Measurements from ENCODE around the gene KMT5B.
A peak's percentile ranks its signal among the peaks of the same experiment; 100 is the strongest.

The KMT5B gene

DNA sequence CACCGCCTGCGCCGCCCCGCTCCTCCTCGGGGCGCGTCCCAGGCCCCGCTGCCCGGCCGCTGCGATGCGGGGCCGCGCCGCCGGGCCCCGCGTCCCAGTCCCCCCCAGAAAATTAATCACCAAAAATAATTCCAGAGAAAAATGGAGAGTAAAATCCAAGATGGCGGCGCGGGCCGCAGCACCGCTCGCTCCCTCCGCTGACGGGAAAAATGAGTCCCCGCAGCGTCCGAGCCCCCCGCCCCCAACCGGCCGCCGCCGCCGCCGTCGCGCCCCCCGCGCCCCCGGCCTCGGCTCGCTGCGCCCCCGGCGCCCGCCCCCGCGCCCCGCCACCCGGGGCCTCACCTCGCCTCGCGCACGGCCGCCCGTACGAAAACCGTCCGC is at the start of gene KMT5B:
TSS of gene KMT5B (minus strand) at position 162 of the 381 bp plus-strand sequence. CDS start 23,220 bp downstream, outside the sequence.
- TF ChIP-seq, protein P1, sequence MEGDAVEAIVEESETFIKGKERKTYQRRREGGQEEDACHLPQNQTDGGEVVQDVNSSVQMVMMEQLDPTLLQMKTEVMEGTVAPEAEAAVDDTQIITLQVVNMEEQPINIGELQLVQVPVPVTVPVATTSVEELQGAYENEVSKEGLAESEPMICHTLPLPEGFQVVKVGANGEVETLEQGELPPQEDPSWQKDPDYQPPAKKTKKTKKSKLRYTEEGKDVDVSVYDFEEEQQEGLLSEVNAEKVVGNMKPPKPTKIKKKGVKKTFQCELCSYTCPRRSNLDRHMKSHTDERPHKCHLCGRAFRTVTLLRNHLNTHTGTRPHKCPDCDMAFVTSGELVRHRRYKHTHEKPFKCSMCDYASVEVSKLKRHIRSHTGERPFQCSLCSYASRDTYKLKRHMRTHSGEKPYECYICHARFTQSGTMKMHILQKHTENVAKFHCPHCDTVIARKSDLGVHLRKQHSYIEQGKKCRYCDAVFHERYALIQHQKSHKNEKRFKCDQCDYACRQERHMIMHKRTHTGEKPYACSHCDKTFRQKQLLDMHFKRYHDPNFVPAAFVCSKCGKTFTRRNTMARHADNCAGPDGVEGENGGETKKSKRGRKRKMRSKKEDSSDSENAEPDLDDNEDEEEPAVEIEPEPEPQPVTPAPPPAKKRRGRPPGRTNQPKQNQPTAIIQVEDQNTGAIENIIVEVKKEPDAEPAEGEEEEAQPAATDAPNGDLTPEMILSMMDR (conservative IDR thresholded peaks at IDR 0.05; ENCODE audit: low read depth, low read length) = no peak
- peaks cover 34% of the 10 kb centered on the region for H3K4me1 ChIP-seq (ENCODE audit: low read depth, poor library complexity, severe bottlenecking)
- no peaks in the 10 kb centered on the region for H3K27me3 ChIP-seq (ENCODE audit: insufficient read depth, low read depth)
- no peaks in the 10 kb centered on the region for H3K36me3 ChIP-seq (ENCODE audit: insufficient read depth)
- H3K9ac ChIP-seq = peak within 1 kb of the TSS; percentile 93
- H4K20me1 ChIP-seq (ENCODE audit: insufficient read depth) = peaks cover 15% of the 10 kb centered on the region
- H3K4me2 ChIP-seq = peak within 1 kb of the TSS; percentile 99
- peak within 1 kb of the TSS; percentile 90 for H3K27ac ChIP-seq
- no peak within 1 kb of the TSS for H3K4me3 ChIP-seq (IDR thresholded peaks at IDR 0.05; ENCODE audit: insufficient read depth, low read depth, low read length)
- peaks cover 36% of the 10 kb centered on the region for H3K79me2 ChIP-seq (ENCODE audit: insufficient read depth, low read depth)
- H2AFZ ChIP-seq (ENCODE audit: low read depth) = peak within 1 kb of the TSS; percentile 90

DNA sequence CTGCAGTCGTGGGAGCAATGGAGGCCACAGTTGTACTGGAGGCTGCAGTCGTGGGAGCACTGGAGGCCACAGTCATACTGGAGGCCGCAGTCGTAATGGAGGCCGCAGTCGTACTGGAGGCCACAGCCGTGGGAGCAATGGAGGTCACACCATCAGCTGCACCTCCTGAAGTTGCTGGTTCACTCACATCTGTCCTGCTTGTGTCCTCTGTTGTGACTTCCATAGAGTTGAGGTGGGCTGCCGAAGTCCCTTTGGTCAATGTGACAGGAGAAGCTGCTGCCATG is 49.4 kb upstream of the KMT5B start:
- Histone ChIP-seq H4K20me1 (ENCODE audit: insufficient read depth) (no peaks in the 10 kb centered on the region), H3K27ac (no peak overlapping the region), H3K9ac (no peak overlapping the region), H3K36me3 (ENCODE audit: insufficient read depth) (peaks cover 8% of the 10 kb centered on the region; the same call in 1 of the 2 replicates), H2AFZ (ENCODE audit: low read depth) (no peak overlapping the region), H3K27me3 (ENCODE audit: insufficient read depth, low read depth) (no peaks in the 10 kb centered on the region), H3K4me2 (no peak overlapping the region), H3K79me2 (ENCODE audit: insufficient read depth, low read depth) (peaks cover 10% of the 10 kb centered on the region; the same call in 1 of the 2 replicates), H3K4me3 (IDR thresholded peaks at IDR 0.05; ENCODE audit: insufficient read depth, low read depth, low read length) (no peak overlapping the region), H3K4me1 (ENCODE audit: low read depth, poor library complexity, severe bottlenecking) (peaks cover 33% of the 10 kb centered on the region)
- TF ChIP-seq, protein P1 (conservative IDR thresholded peaks at IDR 0.05; ENCODE audit: low read depth, low read length) = no peak

DNA sequence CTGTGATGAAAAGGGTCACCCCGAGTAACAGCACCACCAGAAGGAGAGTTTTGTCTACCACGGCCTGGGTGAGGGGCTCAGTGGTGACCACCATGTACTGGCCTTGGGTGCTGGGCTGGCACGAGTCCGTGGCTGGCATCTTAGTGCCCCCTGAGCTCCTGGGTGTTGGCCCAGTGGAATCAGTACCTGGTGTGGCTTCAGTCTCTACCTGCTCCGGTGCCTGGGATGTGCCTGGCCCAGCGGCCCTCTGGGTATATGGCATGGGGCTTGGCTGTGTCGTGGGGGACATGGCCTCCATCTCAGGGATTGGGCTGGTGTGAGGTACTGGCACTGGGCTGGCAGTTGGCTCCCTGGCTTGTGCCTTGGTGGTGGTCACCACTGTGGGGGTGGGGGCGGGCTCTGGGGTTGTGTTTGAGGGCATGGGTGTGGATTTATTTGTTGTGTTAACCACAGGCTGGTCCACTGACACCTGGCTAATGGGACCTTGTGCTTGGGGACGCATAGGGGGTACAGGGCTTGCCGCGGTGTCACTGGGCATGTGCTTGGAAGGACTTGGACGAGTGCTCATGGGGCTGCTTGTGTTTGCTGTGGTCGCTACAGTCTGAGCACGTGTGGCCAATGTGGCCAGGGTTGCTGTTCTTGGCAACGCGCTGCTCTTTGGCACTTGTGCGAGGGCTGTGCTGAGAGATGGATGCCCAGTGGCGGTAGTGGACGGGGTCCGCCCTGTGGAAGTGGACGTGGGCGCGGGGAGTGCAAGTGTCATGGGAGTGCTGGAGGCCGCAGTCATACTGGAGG is 48.9 kb upstream of the KMT5B start:
- Histone ChIP-seq H3K9ac (no peak overlapping the region), H3K36me3 (ENCODE audit: insufficient read depth) (peaks cover 8% of the 10 kb centered on the region; the same call in 1 of the 2 replicates), H3K27me3 (ENCODE audit: insufficient read depth, low read depth) (no peaks in the 10 kb centered on the region), H3K4me1 (ENCODE audit: low read depth, poor library complexity, severe bottlenecking) (peaks cover 32% of the 10 kb centered on the region), H3K4me3 (IDR thresholded peaks at IDR 0.05; ENCODE audit: insufficient read depth, low read depth, low read length) (no peak overlapping the region), H4K20me1 (ENCODE audit: insufficient read depth) (no peaks in the 10 kb centered on the region), H3K27ac (no peak overlapping the region), H3K4me2 (no peak overlapping the region), H2AFZ (ENCODE audit: low read depth) (no peak overlapping the region), H3K79me2 (ENCODE audit: insufficient read depth, low read depth) (peaks cover 8% of the 10 kb centered on the region; the same call in 1 of the 2 replicates)
- TF ChIP-seq, protein P1 (conservative IDR thresholded peaks at IDR 0.05; ENCODE audit: low read depth, low read length) = no peak

DNA sequence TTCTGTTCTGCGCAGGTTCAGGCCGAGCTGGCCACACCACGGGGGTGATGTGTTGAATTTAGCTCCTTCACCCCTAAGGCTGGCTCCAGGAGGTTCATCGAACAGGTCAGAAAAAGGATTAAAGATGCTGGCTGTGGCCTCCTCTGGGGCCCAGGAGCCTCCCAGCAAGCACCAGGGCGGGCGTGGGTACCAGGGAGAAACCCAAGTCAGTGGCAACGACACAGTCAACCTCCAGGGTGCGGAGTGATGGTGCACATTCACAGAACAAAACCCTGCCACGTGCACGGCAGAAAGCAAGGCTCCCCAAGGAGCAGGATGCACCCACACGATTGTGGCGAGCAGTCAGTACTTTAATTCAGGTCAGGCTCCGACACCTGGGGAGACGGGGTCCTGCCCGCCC is 47.9 kb upstream of the KMT5B start:
- Histone ChIP-seq H3K4me2 (no peak overlapping the region), H2AFZ (ENCODE audit: low read depth) (no peak overlapping the region), H3K36me3 (ENCODE audit: insufficient read depth) (peaks cover 8% of the 10 kb centered on the region; the same call in 1 of the 2 replicates), H3K27me3 (ENCODE audit: insufficient read depth, low read depth) (no peaks in the 10 kb centered on the region), H3K9ac (no peak overlapping the region), H3K79me2 (ENCODE audit: insufficient read depth, low read depth) (peaks cover 8% of the 10 kb centered on the region; the same call in 1 of the 2 replicates), H4K20me1 (ENCODE audit: insufficient read depth) (no peaks in the 10 kb centered on the region), H3K4me3 (IDR thresholded peaks at IDR 0.05; ENCODE audit: insufficient read depth, low read depth, low read length) (no peak overlapping the region), H3K4me1 (ENCODE audit: low read depth, poor library complexity, severe bottlenecking) (peaks cover 24% of the 10 kb centered on the region), H3K27ac (no peak overlapping the region)
- TF ChIP-seq, protein P1 (conservative IDR thresholded peaks at IDR 0.05; ENCODE audit: low read depth, low read length) = no peak
